H9 (cell line): ENCODE results near the gene GRIA4. TPM values are rescaled to one million over a fixed set of nuclear protein-coding genes. Genes with fewer than 3 reads are reported as not detected.

Source experiments
- DNase-seq: peaks from one replicate; pipeline ENCODE4 v3.0.0-alpha.2; 2017
- H2AFZ ChIP-seq: one replicate; pipeline ENCODE4 v1.6.1; 2013; ENCODE audit warnings: mild to moderate bottlenecking, low read length, control low read depth, moderate library complexity
- H2AK5ac ChIP-seq: 2 replicates; pipeline ENCODE4 v1.6.1; 2013; ENCODE audit warnings: low read length, control low read depth, mixed read lengths; ENCODE audit not compliant: insufficient read length
- H2BK120ac ChIP-seq: one replicate; pipeline ENCODE4 v1.6.1; 2013; ENCODE audit warnings: low read depth, mild to moderate bottlenecking, low read length, control low read depth, inconsistent platforms; ENCODE audit not compliant: poor library complexity, severe bottlenecking
- H2BK12ac ChIP-seq: 2 replicates; pipeline ENCODE4 v1.6.1; 2013; ENCODE audit warnings: low read length, control low read depth, mixed read lengths, low read depth; ENCODE audit not compliant: insufficient read length
- H2BK15ac ChIP-seq: 2 replicates; pipeline ENCODE4 v1.6.1; 2013; ENCODE audit warnings: low read depth, low read length, control low read depth
- H2BK20ac ChIP-seq: one replicate; pipeline ENCODE4 v1.6.1; 2013; ENCODE audit warnings: low read depth, mild to moderate bottlenecking, low read length, control low read depth, inconsistent platforms; ENCODE audit not compliant: poor library complexity, severe bottlenecking
- H2BK5ac ChIP-seq: 2 replicates; pipeline ENCODE4 v1.6.1; 2013; ENCODE audit warnings: low read length, control low read depth, mixed read lengths; ENCODE audit not compliant: insufficient read length
- H3K14ac ChIP-seq: 2 replicates; pipeline ENCODE4 v1.6.1; 2013; ENCODE audit warnings: low read length, control low read depth; ENCODE audit not compliant: insufficient read depth
- H3K18ac ChIP-seq: 2 replicates; pipeline ENCODE4 v1.6.1; 2013; ENCODE audit warnings: low read depth, mild to moderate bottlenecking, mixed read lengths, low read length, control low read depth; ENCODE audit not compliant: insufficient read length
- H3K23ac ChIP-seq: 2 replicates; pipeline ENCODE4 v1.6.1; 2013; ENCODE audit warnings: low read length, control low read depth, mixed read lengths, low read depth; ENCODE audit not compliant: insufficient read length
- H3K23me2 ChIP-seq: 2 replicates; pipeline ENCODE4 v1.6.1; 2013; ENCODE audit warnings: low read depth, mild to moderate bottlenecking, mixed read lengths, low read length, control low read depth; ENCODE audit not compliant: insufficient read length, poor library complexity, severe bottlenecking
- H3K27ac ChIP-seq: 2 replicates; pipeline ENCODE4 v1.5.1; 2013; ENCODE audit warnings: low read length, control low read depth, mixed read lengths, low read depth; ENCODE audit not compliant: insufficient read length
- H3K27me3 ChIP-seq: 2 replicates; pipeline ENCODE4 v1.6.1; 2013; ENCODE audit warnings: low read length, control low read depth, inconsistent platforms; ENCODE audit not compliant: insufficient read depth
- H3K4ac ChIP-seq: 2 replicates; pipeline ENCODE4 v1.6.1; 2013; ENCODE audit warnings: low read depth, mild to moderate bottlenecking, control low read depth, inconsistent platforms, low read length, moderate library complexity
- H3K4me1 ChIP-seq: 2 replicates; pipeline ENCODE4 v1.6.1; 2013; ENCODE audit warnings: low read length, control low read depth, inconsistent platforms; ENCODE audit not compliant: insufficient read depth
- H3K4me2 ChIP-seq: 2 replicates; pipeline ENCODE4 v1.6.1; 2013; ENCODE audit warnings: low read length, control low read depth, mixed read lengths; ENCODE audit not compliant: insufficient read length, insufficient read depth
- H3K56ac ChIP-seq: 2 replicates; pipeline ENCODE4 v1.6.1; 2013; ENCODE audit warnings: low read depth, mild to moderate bottlenecking, mixed read lengths, low read length, control low read depth; ENCODE audit not compliant: insufficient read length
- H3K79me1 ChIP-seq: 2 replicates; pipeline ENCODE4 v1.6.1; 2013; ENCODE audit warnings: low read depth, mild to moderate bottlenecking, moderate library complexity, low read length, control low read depth, inconsistent platforms; ENCODE audit not compliant: insufficient read depth, poor library complexity, severe bottlenecking
- H3K79me2 ChIP-seq: 2 replicates; pipeline ENCODE4 v1.6.1; 2013; ENCODE audit warnings: low read length, control low read depth, inconsistent platforms; ENCODE audit not compliant: insufficient read depth
- H3K9ac ChIP-seq: 2 replicates; pipeline ENCODE4 v1.6.1; 2013; ENCODE audit warnings: low read length, control low read depth, mixed read lengths; ENCODE audit not compliant: insufficient read length; ENCODE audit errors: extremely low read depth
- H3K9me3 ChIP-seq: one replicate; pipeline ENCODE4 v1.6.1; 2013; ENCODE audit warnings: low read depth, low read length, inconsistent platforms; ENCODE audit not compliant: control insufficient read depth
- H3T11ph ChIP-seq: one replicate; pipeline ENCODE4 v1.6.1; 2013; ENCODE audit warnings: mild to moderate bottlenecking, low read length, control low read depth, inconsistent platforms
- H4K20me1 ChIP-seq: one replicate; pipeline ENCODE4 v1.6.1; 2013; ENCODE audit not compliant: control insufficient read depth, insufficient read length, insufficient read depth
- H4K5ac ChIP-seq: 2 replicates; pipeline ENCODE4 v1.6.1; 2013; ENCODE audit warnings: low read depth, mild to moderate bottlenecking, mixed read lengths, low read length, control low read depth; ENCODE audit not compliant: insufficient read length
- H4K8ac ChIP-seq: replicated peaks from 2 replicates; pipeline ENCODE4 v1.6.1; 2013; ENCODE audit warnings: low read length, control low read depth, mixed read lengths, low read depth; ENCODE audit not compliant: insufficient read length
- H4K91ac ChIP-seq: 2 replicates; pipeline ENCODE4 v1.6.1; 2013; ENCODE audit warnings: low read depth, mild to moderate bottlenecking, moderate library complexity, mixed read lengths, low read length, control low read depth; ENCODE audit not compliant: insufficient read length
- H3K27ac Mint-ChIP-seq, 3 experiments: 2 replicates in 2 of 3; 3 replicates in 1 of 3; pipeline ENCODE4 v1.8.0; 2020 to 2021; ENCODE audit warnings: mixed read lengths in 3 of 3, mild to moderate bottlenecking in 1 of 3, moderate library complexity in 1 of 3
- H3K27me3 Mint-ChIP-seq: 2 replicates; pipeline ENCODE4 v1.8.0; 2021; ENCODE audit warnings: low read depth, mild to moderate bottlenecking, moderate library complexity, mixed read lengths
- H3K36me3 Mint-ChIP-seq, 3 experiments: 2 replicates in 2 of 3; 3 replicates in 1 of 3; pipeline ENCODE4 v1.8.0; 2020 to 2021; ENCODE audit warnings: low read depth in 3 of 3, mixed read lengths in 3 of 3; ENCODE audit not compliant: insufficient read depth in 1 of 3
- H3K4me1 Mint-ChIP-seq, 2 experiments: 2 replicates each; pipeline ENCODE4 v1.8.0; 2020; ENCODE audit warnings: mixed read lengths in 2 of 2
- H3K4me3 Mint-ChIP-seq, 2 experiments: 2 replicates in 1 of 2; 3 replicates in 1 of 2; pipeline ENCODE4 v1.8.0; 2020 to 2021; ENCODE audit warnings: mild to moderate bottlenecking in 2 of 2, mixed read lengths in 2 of 2, moderate library complexity in 1 of 2
- H3K9me3 Mint-ChIP-seq, 2 experiments: 2 replicates in 1 of 2; 3 replicates in 1 of 2; pipeline ENCODE4 v1.8.0; 2020; ENCODE audit warnings: mild to moderate bottlenecking in 2 of 2, mixed read lengths in 2 of 2, moderate library complexity in 1 of 2
- CTCF ChIP-seq: fragments of 200-600 bp; sonication (generic); conservative IDR thresholded peaks from 3 replicates; pipeline ENCODE4 v1.8.0; 2021; ENCODE audit warnings: antibody characterized with exemption, mild to moderate bottlenecking
- WGBS: extraction: QIAGEN DNeasy Blood & Tissue Kit; methylation state at CpG from one replicate; pipeline ENCODE4 v1.1.7; 2013; ENCODE audit warnings: missing lambda C conversion rate, low lambda C conversion rate, mixed read lengths; ENCODE audit not compliant: insufficient read length; ENCODE audit errors: extremely low coverage; 5-methylcytosine and 5-hydroxymethylcytosine counted together
- total RNA-seq: library from RNA; stranded (reverse); gene quantifications from 2 replicates; pipeline ENCODE4 v1.2.1, GENCODE V29; 2021

Gene GRIA4
- total RNA-seq, 1 experiment from 2014 or later, result 0.83 TPM

DNA sequence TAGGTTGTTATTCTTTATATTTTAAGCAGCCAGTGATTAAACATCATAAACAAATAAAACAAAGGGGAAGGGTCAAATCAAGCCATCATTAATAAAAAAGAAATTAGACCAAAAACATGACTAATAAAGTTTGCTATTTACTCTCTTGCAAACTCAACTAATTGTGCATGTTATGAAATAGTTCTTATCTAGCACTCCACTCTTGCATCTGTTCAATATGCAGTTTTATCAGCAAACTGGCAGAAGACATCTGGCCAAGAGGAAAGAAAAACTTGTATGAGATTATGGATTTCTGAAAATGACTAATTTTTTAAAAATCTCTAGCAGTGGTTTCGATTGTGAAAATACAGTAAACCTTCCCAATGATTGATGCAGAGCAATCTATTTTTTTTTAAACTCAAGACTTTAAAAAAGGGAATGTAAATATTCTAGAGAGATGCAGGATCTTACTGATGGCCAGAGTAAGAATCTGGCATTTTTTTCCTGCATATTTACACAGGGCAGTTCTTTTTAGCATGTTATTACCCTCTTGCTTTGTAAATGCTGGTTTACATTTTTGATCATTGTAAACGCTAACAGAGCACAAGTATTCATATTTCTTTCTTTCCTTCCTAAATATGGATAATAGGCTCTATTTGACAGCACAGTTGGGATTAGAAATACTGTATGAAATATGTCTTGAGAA, 83.3 kb downstream of the GRIA4 start:
- H3K27ac Mint-ChIP-seq, result no peak overlapping the region
- peaks cover 7 to 13% of the 10 kb centered on the region in 2 experiments for H3K4me1 Mint-ChIP-seq

More for the DNA sequence above, 83.3 kb downstream of the GRIA4 start:
- no peak overlapping the region for H3K14ac ChIP-seq
- no peaks in the 10 kb centered on the region for H3K27me3 ChIP-seq
- WGBS, result no CpG with 5 or more reads among the region's 2 CpGs
- H2BK12ac ChIP-seq, result no peak overlapping the region
- H2BK15ac ChIP-seq, result no peak overlapping the region
- no peak for TF ChIP-seq CTCF
- H4K8ac ChIP-seq, result no peak overlapping the region
- H3K56ac ChIP-seq, result no peak overlapping the region
- Mint-ChIP-seq H3K36me3 (no peaks in the 10 kb centered on the region), H3K4me3 (no peak overlapping the region), H3K9me3 (no peaks in the 10 kb centered on the region), H3K27me3 (no peaks in the 10 kb centered on the region)
- no peaks in the 10 kb centered on the region for H3K23me2 ChIP-seq
- no peak overlapping the region for H3T11ph ChIP-seq
- no peak overlapping the region for H3K18ac ChIP-seq
- H4K91ac ChIP-seq, result no peak overlapping the region
- H3K9ac ChIP-seq, result no peak overlapping the region
- no peaks in the 10 kb centered on the region for H3K79me1 ChIP-seq
- no peak overlapping the region for H3K4ac ChIP-seq
- no peaks in the 10 kb centered on the region for H3K79me2 ChIP-seq
- H3K4me1 ChIP-seq, result peaks cover 7% of the 10 kb centered on the region; the same call in 1 of the 2 replicates
- H2BK20ac ChIP-seq, result no peak overlapping the region
- H3K9me3 ChIP-seq, result no peaks in the 10 kb centered on the region
- no peak overlapping the region for H2BK5ac ChIP-seq
- no peak overlapping the region for H2AFZ ChIP-seq
- no peak overlapping the region for H3K4me2 ChIP-seq
- no peak for DNase-seq
- no peak overlapping the region for H4K5ac ChIP-seq
- no peak overlapping the region for H2AK5ac ChIP-seq
- no peak overlapping the region for H3K23ac ChIP-seq
- no peak overlapping the region for H2BK120ac ChIP-seq
- no peak overlapping the region for H3K27ac ChIP-seq
- H4K20me1 ChIP-seq, result no peaks in the 10 kb centered on the region
